Right lobe of liver (tissue), 4 donors: Measurements from ENCODE around the gene ARHGAP30.

ENCODE experiments used
- POLR2A ChIP-seq: fragments of 450-650 bp; IDR thresholded peaks from one replicate; pipeline ENCODE4 v1.6.1; 2017; ENCODE audit warnings: antibody characterized with exemption, mild to moderate bottlenecking
- TF ChIP-seq, protein P1 (sequence below), 4 donors: fragments of 200-600 bp in 3 of 4; fragments of 450-650 bp in 1 of 4; IDR thresholded peaks; one replicate each; pipeline versions ENCODE4 v1.5.1 to v1.8.0; 2016 to 2022; ENCODE audit warnings: antibody characterized with exemption in 4 of 4, mild to moderate bottlenecking in 2 of 4
- donor health status: DM: no; HTN: no; CAD: no.
- donor health status: DM: no; HTN: no; CAD: no.
- donor health status: DM: no; HTN: yes; CAD: no.

- TF ChIP-seq, protein P1, sequence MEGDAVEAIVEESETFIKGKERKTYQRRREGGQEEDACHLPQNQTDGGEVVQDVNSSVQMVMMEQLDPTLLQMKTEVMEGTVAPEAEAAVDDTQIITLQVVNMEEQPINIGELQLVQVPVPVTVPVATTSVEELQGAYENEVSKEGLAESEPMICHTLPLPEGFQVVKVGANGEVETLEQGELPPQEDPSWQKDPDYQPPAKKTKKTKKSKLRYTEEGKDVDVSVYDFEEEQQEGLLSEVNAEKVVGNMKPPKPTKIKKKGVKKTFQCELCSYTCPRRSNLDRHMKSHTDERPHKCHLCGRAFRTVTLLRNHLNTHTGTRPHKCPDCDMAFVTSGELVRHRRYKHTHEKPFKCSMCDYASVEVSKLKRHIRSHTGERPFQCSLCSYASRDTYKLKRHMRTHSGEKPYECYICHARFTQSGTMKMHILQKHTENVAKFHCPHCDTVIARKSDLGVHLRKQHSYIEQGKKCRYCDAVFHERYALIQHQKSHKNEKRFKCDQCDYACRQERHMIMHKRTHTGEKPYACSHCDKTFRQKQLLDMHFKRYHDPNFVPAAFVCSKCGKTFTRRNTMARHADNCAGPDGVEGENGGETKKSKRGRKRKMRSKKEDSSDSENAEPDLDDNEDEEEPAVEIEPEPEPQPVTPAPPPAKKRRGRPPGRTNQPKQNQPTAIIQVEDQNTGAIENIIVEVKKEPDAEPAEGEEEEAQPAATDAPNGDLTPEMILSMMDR (IDR thresholded peaks at IDR 0.05) = peak; percentile 68 to 72 (median 70)
- no peak for TF ChIP-seq POLR2A
These were observed 72.2 kb downstream of the ARHGAP30 start for GRCh38 chr1:160997323-160998038.
